ENCODE data around the gene BEND3. TPM values are rescaled to one million over a fixed set of nuclear protein-coding genes. Genes with fewer than 3 reads are reported as not detected.
A peak's percentile ranks its signal among the peaks of the same experiment; 100 is the strongest.
"Not testable (repeated sequence)": the region's sequence is repeated elsewhere in the genome, so short reads cannot be mapped to it uniquely, and the experiment has no call there.

The BEND3 gene
- total and polyA plus RNA-seq, 4 donors: 2.3 to 4.3 (median 3.4) TPM

DNA sequence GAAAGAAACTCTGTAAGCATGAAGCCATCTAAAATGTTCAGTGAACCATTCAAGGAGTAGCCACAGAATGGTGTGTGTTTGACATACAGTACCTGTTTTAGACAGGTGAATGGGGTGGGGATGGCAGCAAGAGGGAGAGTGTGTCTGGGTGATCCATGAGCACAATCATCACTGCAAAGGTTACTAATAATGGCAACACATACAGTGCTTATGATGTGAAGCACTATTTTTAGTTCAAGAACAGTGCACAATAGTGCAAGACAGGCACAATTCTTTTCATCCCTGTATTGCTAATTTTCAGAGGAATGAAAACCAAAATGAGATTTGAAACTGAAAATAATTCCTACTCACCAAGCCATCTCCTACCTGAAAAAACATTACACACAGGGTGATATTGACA lies 14.1 kb downstream of the BEND3 start:
- Histone ChIP-seq H3K9me3 (ENCODE audit: control insufficient read depth, insufficient read depth, low read length) (no peaks in the 10 kb centered on the region), H3K4me1 (ENCODE audit: control insufficient read depth, insufficient read depth, low read length) (peaks cover 7% of the 10 kb centered on the region), H3K27ac (ENCODE audit: low read depth, low read length) (no peak overlapping the region), H3K4me3 (ENCODE audit: low read depth, low read length) (no peak overlapping the region), H3K27me3 (ENCODE audit: control insufficient read depth, insufficient read depth, low read length) (no peaks in the 10 kb centered on the region), H3K36me3 (ENCODE audit: control insufficient read depth, insufficient read depth, low read length) (peaks cover 16% of the 10 kb centered on the region)
- no peak for DNase-seq (ENCODE audit: low read depth in 4 of 6, low spot score in 6 of 6)

DNA sequence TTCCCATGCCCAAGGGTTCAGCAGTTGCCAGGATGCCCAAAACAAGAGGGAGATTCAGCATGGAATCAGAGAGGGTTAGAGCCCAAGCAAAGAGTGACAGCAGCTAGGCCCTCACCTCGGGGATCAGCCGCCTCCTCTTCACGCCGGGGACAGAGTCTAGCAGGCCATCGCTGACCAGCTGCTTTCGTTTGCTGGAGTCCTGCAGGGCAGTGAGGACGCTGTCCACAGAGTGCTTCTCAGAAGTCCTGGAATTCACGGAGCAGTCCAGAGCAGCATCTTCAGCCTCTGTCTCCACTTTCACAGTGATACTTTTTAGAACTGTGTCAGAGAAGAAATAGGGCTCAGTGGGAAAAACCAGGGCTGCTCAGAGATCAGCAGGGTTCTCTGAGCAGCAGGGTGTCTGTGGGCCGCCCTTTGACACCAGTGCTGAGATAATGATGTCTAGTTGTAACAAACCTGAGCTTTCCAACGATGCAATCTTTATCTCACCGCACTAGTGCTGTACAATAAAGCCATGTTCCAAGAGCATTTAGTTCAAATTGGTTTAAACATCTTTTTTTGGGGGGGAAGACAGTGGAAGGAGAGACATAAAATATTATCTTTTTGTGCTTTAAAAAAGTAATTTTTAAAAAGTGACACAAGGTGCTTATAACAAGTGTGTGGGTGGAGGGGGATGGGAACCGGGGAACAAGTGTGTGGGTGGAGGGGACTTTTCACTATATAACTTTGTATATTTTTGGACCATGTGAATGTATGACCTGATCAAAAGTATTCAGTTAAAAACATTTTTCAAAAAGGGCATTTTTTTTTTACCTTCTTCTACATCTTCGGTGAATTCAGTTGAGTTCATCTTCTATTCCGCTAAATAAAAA lies 16.6 kb downstream of the BEND3 start:
- H3K9me3 ChIP-seq (ENCODE audit: control insufficient read depth, insufficient read depth, low read length): no peaks in the 10 kb centered on the region
- H3K27me3 ChIP-seq (ENCODE audit: control insufficient read depth, insufficient read depth, low read length): no peaks in the 10 kb centered on the region
- H3K27ac ChIP-seq (ENCODE audit: low read depth, low read length): no peak overlapping the region
- H3K4me1 ChIP-seq (ENCODE audit: control insufficient read depth, insufficient read depth, low read length): peaks cover 7% of the 10 kb centered on the region
- peaks cover 21% of the 10 kb centered on the region for H3K36me3 ChIP-seq (ENCODE audit: control insufficient read depth, insufficient read depth, low read length)
- DNase-seq (ENCODE audit: low read depth in 4 of 6, low spot score in 6 of 6): no peak
- WGBS (ENCODE audit: insufficient coverage): 84% methylated on average over 8 of the region's 14 CpGs
- H3K4me3 ChIP-seq (ENCODE audit: low read depth, low read length): no peak overlapping the region

DNA sequence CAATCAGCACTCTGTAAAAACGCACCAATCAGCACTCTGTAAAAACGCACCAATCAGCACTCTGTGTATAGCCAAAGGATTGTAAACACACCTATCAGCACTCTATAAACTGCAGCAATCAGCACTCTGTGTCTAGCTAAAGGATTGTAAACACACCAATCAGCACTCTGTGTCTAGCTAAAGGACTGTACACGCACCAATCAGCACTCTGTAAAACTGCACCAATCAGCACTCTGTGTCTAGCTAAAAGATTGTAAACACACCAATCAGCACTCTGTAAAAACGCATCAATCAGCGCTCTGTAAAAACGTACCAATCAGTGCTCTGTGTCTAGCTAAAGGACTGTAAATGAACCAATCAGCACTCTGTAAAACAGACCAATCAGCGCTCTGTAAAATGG lies 30.9 kb downstream of the BEND3 start:
- not testable (repeated sequence) for H3K27me3 ChIP-seq (ENCODE audit: control insufficient read depth, insufficient read depth, low read length); DNase-seq (ENCODE audit: low read depth in 4 of 6, low spot score in 6 of 6); H3K27ac ChIP-seq (ENCODE audit: low read depth, low read length); H3K4me3 ChIP-seq (ENCODE audit: low read depth, low read length); H3K4me1 ChIP-seq (ENCODE audit: control insufficient read depth, insufficient read depth, low read length); H3K9me3 ChIP-seq (ENCODE audit: control insufficient read depth, insufficient read depth, low read length)
- H3K36me3 ChIP-seq (ENCODE audit: control insufficient read depth, insufficient read depth, low read length): peaks cover 16% of the 10 kb centered on the region
- 95% methylated on average over 7 of the region's 7 CpGs for WGBS (ENCODE audit: insufficient coverage)

DNA sequence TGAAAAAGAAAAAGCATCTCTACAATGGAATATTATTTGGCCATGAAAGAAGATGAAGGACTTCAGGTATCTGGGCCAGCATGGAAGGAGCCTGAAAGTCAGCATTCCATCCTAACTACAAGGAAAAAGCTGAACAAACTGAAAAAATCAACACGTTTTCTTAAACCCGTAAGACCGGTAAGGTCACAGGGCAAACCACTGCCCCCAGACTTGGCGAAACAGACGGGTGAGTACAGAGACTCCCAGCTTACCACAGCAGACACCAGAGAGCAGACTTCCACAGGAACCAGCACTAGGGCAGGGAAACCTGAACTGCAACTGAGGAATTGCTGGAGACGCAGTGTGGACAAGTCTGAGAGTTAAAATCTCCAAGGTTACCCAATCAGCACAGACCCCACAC lies 31.4 kb downstream of the BEND3 start:
- Histone ChIP-seq H3K27me3 (ENCODE audit: control insufficient read depth, insufficient read depth, low read length) (no peaks in the 10 kb centered on the region), H3K9me3 (ENCODE audit: control insufficient read depth, insufficient read depth, low read length) (peaks cover 3% of the 10 kb centered on the region), H3K4me1 (ENCODE audit: control insufficient read depth, insufficient read depth, low read length) (no peaks in the 10 kb centered on the region), H3K4me3 (ENCODE audit: low read depth, low read length) (no peak overlapping the region), H3K27ac (ENCODE audit: low read depth, low read length) (no peak overlapping the region), H3K36me3 (ENCODE audit: control insufficient read depth, insufficient read depth, low read length) (peaks cover 16% of the 10 kb centered on the region)
- 87% methylated on average over 6 of the region's 6 CpGs for WGBS (ENCODE audit: insufficient coverage)
- no peak for DNase-seq (ENCODE audit: low read depth in 4 of 6, low spot score in 6 of 6)

DNA sequence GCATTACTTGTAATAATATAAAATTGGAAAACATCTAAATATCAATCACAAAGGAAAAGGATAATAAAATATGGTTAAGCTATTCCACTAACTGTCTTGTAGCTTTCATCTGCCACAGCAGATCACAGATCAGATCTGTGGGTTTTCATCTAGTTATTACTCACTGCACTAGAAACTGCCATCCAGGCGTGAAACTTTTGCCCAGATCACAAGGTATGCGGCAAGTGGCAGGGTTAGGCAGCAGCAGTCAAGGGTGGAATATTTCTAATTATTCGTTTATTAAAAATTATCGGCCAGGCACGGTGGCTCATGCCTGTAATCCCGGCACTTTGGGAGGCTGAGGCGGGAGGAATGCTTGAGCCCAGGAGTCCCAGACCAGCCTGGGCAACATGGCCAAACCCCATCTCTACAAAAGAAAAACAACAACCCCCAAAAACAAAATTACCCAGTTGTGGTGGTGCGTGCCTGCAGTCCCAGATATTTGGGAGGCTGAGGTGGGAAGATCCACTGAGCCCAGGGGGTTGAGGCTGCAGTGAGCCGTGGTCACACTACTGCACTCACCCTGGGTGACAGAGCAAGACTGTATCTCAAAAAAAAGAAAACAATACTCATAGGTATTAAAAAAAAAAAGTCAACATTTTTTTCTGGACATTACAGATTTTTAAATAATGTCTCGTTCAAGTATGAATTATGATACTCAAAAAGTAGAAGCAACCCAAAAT lies 32.1 kb downstream of the BEND3 start:
- no peak for DNase-seq (ENCODE audit: low read depth in 4 of 6, low spot score in 6 of 6)
- H3K9me3 ChIP-seq (ENCODE audit: control insufficient read depth, insufficient read depth, low read length): peaks cover 3% of the 10 kb centered on the region
- no peaks in the 10 kb centered on the region for H3K27me3 ChIP-seq (ENCODE audit: control insufficient read depth, insufficient read depth, low read length)
- 70% methylated on average over 2 of the region's 10 CpGs for WGBS (ENCODE audit: insufficient coverage)
- H3K4me1 ChIP-seq (ENCODE audit: control insufficient read depth, insufficient read depth, low read length): peaks cover under 1% of the 10 kb centered on the region
- H3K36me3 ChIP-seq (ENCODE audit: control insufficient read depth, insufficient read depth, low read length): peaks cover 16% of the 10 kb centered on the region
- no peak overlapping the region for H3K27ac ChIP-seq (ENCODE audit: low read depth, low read length)
- no peak overlapping the region for H3K4me3 ChIP-seq (ENCODE audit: low read depth, low read length)

DNA sequence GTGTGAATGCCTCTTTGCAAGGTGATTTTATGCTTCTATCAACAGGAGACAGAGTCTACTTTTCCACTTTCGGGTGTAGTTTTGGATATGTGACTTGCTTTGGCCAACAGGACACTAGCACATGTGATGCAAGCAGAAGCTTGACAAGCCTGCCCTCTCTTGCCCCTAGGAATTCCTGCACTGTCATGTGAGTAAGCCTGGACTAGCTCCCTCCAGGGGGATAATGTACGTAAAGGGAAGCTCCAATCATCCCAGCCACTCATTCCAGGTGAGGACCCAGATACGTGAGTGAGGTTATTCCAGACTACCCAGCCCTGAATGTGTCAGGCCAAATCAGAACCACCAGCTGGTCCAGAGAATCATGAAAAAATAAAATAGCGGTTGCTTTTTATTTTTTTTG lies 33.3 kb downstream of the BEND3 start:
- H3K4me3 ChIP-seq (ENCODE audit: low read depth, low read length): no peak overlapping the region
- peaks cover 12% of the 10 kb centered on the region for H3K36me3 ChIP-seq (ENCODE audit: control insufficient read depth, insufficient read depth, low read length)
- WGBS (ENCODE audit: insufficient coverage): 92% methylated on average over 1 of the region's 4 CpGs
- H3K27ac ChIP-seq (ENCODE audit: low read depth, low read length): no peak overlapping the region
- peaks cover 3% of the 10 kb centered on the region for H3K9me3 ChIP-seq (ENCODE audit: control insufficient read depth, insufficient read depth, low read length)
- no peak for DNase-seq (ENCODE audit: low read depth in 4 of 6, low spot score in 6 of 6)
- H3K27me3 ChIP-seq (ENCODE audit: control insufficient read depth, insufficient read depth, low read length): no peaks in the 10 kb centered on the region
- peaks cover 2% of the 10 kb centered on the region for H3K4me1 ChIP-seq (ENCODE audit: control insufficient read depth, insufficient read depth, low read length)

DNA sequence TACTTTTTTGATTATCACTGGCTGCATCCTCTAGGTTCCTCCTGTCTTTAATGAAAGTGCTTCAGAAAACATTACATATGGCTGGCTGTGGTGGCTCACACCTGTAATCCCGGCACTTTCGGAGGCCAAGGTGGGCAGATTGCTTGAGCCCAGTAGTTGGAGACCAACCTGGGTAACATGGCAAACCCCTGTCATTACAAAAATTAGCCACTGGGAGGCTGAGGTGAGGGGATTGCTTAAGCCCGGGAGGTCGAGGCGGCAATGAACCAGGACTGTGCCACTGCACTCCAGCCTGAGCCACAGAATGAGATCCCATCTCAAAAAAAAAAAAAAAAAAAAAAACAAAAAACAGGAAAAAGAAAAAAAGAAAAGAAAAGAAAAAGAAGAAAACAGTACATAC lies 35.3 kb downstream of the BEND3 start:
- WGBS (ENCODE audit: insufficient coverage): 94% methylated on average over 2 of the region's 5 CpGs
- Histone ChIP-seq H3K9me3 (ENCODE audit: control insufficient read depth, insufficient read depth, low read length) (peaks cover 3% of the 10 kb centered on the region), H3K27ac (ENCODE audit: low read depth, low read length) (no peak overlapping the region), H3K4me1 (ENCODE audit: control insufficient read depth, insufficient read depth, low read length) (peaks cover 9% of the 10 kb centered on the region), H3K4me3 (ENCODE audit: low read depth, low read length) (no peak overlapping the region), H3K27me3 (ENCODE audit: control insufficient read depth, insufficient read depth, low read length) (no peaks in the 10 kb centered on the region), H3K36me3 (ENCODE audit: control insufficient read depth, insufficient read depth, low read length) (peaks cover 2% of the 10 kb centered on the region)
- DNase-seq (ENCODE audit: low read depth in 4 of 6, low spot score in 6 of 6): peak in 1 of 6 donors; percentile 12

GRCh38 chr6:107079429-107079828 lies 35.9 kb downstream of the BEND3 start:
- Histone ChIP-seq H3K27me3 (ENCODE audit: control insufficient read depth, insufficient read depth, low read length) (no peaks in the 10 kb centered on the region), H3K9me3 (ENCODE audit: control insufficient read depth, insufficient read depth, low read length) (peaks cover 2% of the 10 kb centered on the region), H3K4me1 (ENCODE audit: control insufficient read depth, insufficient read depth, low read length) (peaks cover 9% of the 10 kb centered on the region), H3K36me3 (ENCODE audit: control insufficient read depth, insufficient read depth, low read length) (no peaks in the 10 kb centered on the region), H3K27ac (ENCODE audit: low read depth, low read length) (no peak overlapping the region), H3K4me3 (ENCODE audit: low read depth, low read length) (no peak overlapping the region)
- no peak for DNase-seq (ENCODE audit: low read depth in 4 of 6, low spot score in 6 of 6)
- 81% methylated on average over 3 of the region's 4 CpGs for WGBS (ENCODE audit: insufficient coverage)

DNA sequence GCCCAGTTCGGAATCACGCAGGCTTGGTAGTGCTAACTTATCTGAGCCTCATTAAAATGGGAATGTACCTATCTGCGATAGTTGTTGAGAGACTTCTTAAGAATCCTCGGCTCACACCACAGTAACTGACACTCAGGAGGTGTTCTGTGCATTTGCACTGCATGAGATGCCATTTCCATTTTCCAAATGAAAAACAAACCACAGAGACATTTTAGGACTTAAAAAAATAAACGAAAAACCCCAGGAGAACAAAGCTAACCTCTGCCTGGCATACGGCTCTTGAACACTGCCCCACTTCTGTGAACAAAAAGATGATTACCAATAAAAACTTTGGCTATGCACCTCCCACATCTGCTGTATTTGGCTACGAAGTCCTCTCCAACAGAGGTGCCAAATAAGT lies 37.6 kb downstream of the BEND3 start:
- 78% methylated on average over 6 of the region's 7 CpGs for WGBS (ENCODE audit: insufficient coverage)
- DNase-seq (ENCODE audit: low read depth in 4 of 6, low spot score in 6 of 6): peak in 2 of 6 donors; percentile 27 to 46
- no peaks in the 10 kb centered on the region for H3K36me3 ChIP-seq (ENCODE audit: control insufficient read depth, insufficient read depth, low read length)
- H3K9me3 ChIP-seq (ENCODE audit: control insufficient read depth, insufficient read depth, low read length): no peaks in the 10 kb centered on the region
- H3K27ac ChIP-seq (ENCODE audit: low read depth, low read length): no peak overlapping the region
- no peak overlapping the region for H3K4me3 ChIP-seq (ENCODE audit: low read depth, low read length)
- H3K27me3 ChIP-seq (ENCODE audit: control insufficient read depth, insufficient read depth, low read length): no peaks in the 10 kb centered on the region
- H3K4me1 ChIP-seq (ENCODE audit: control insufficient read depth, insufficient read depth, low read length): peaks cover 9% of the 10 kb centered on the region
